GM21825 (cell line): ENCODE data around the gene TTLL11.

Experiments
- ATAC-seq: cut with Tn5 transposase; IDR thresholded peaks from one replicate; pipeline ENCODE4 v1.9.1; 2021; ENCODE audit warnings: mild to moderate bottlenecking, moderate library complexity; ENCODE audit not compliant: unreplicated experiment

TTLL11 gene

GRCh38 chr9:121979736-121980135 lies 113.4 kb downstream of the TTLL11 start:
- ATAC-seq, result no peak

GRCh38 chr9:121976751-121977150 lies 116.4 kb downstream of the TTLL11 start:
- no peak for ATAC-seq

- ATAC-seq, result no peak
These were observed 117.3 kb downstream of the TTLL11 start for GRCh38 chr9:121975801-121976277.

- ATAC-seq, result no peak
These were observed 118.7 kb downstream of the TTLL11 start for GRCh38 chr9:121974421-121974820.

- peak; percentile 70 for ATAC-seq
These were observed 120.6 kb downstream of the TTLL11 start for GRCh38 chr9:121972501-121972981.

GRCh38 chr9:121968056-121968455 lies 125.1 kb downstream of the TTLL11 start:
- no peak for ATAC-seq

- no peak for ATAC-seq
These were observed 126.4 kb downstream of the TTLL11 start for GRCh38 chr9:121966706-121967105.

- ATAC-seq, result no peak
These were observed 129.5 kb downstream of the TTLL11 start for GRCh38 chr9:121963528-121963995.

- no peak for ATAC-seq
These were observed 130.7 kb downstream of the TTLL11 start for GRCh38 chr9:121962421-121962820.

- no peak for ATAC-seq
These were observed 132.4 kb downstream of the TTLL11 start for GRCh38 chr9:121960665-121961064.

- ATAC-seq, result no peak
These were observed 134.6 kb downstream of the TTLL11 start for GRCh38 chr9:121958530-121958929.

- ATAC-seq, result no peak
These were observed 136.3 kb downstream of the TTLL11 start for GRCh38 chr9:121956808-121957207.

GRCh38 chr9:121955649-121956048 lies 137.5 kb downstream of the TTLL11 start:
- ATAC-seq, result no peak

GRCh38 chr9:121954477-121955140 lies 138.5 kb downstream of the TTLL11 start:
- no peak for ATAC-seq

GRCh38 chr9:121952611-121953010 lies 140.5 kb downstream of the TTLL11 start:
- no peak for ATAC-seq

- no peak for ATAC-seq
These were observed 142.2 kb downstream of the TTLL11 start for GRCh38 chr9:121950866-121951265.

GRCh38 chr9:121950441-121950840 lies 142.7 kb downstream of the TTLL11 start:
- ATAC-seq, result no peak

GRCh38 chr9:121949766-121950165 lies 143.3 kb downstream of the TTLL11 start:
- no peak for ATAC-seq

- no peak for ATAC-seq
These were observed 143.7 kb downstream of the TTLL11 start for GRCh38 chr9:121949364-121949763.

- no peak for ATAC-seq
These were observed 145.3 kb downstream of the TTLL11 start for GRCh38 chr9:121947775-121948174.

- no peak for ATAC-seq
These were observed 146.6 kb downstream of the TTLL11 start for GRCh38 chr9:121946465-121946864.

- ATAC-seq, result no peak
These were observed 147.3 kb downstream of the TTLL11 start for GRCh38 chr9:121945849-121946248.

- ATAC-seq, result no peak
These were observed 147.8 kb downstream of the TTLL11 start for GRCh38 chr9:121945281-121945680.
